Measurements from ENCODE around the gene EHMT2.
"Not testable (repeated sequence)": the region's sequence is repeated elsewhere in the genome, so short reads cannot be mapped to it uniquely, and the experiment has no call there.

The EHMT2 gene

DNA sequence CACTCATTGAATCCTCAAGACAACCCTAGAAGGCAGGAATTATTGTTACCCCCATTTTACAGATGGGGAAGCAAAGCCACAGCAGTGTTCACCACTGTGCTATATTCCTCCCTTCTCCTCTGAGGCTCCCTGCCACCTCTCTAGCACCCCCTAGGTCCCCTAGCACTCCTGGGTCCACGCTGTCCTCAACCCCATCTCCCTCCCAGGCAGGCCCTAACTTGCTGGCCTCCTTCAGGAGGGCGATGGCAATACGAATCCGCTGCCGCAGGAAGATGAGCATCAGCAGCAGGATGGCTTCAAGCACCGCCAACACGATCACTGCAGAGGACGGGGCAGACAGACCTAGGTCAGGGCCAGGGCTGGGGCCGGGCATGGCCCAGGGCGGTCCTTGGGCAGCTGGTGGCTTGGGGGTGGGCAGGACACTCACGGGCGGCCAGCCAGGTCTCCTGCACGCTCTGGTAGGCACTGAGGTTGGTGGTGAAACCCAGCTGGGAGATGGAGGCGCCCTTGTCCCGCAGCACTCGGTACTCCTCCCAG is 27.0 kb downstream of the EHMT2 start:
- DNase-seq (ENCODE audit: low spot score), result peak; percentile 50

GRCh38 chr6:31869343-31869742 is 28.2 kb downstream of the EHMT2 start:
- no peak for DNase-seq (ENCODE audit: low spot score)

DNA sequence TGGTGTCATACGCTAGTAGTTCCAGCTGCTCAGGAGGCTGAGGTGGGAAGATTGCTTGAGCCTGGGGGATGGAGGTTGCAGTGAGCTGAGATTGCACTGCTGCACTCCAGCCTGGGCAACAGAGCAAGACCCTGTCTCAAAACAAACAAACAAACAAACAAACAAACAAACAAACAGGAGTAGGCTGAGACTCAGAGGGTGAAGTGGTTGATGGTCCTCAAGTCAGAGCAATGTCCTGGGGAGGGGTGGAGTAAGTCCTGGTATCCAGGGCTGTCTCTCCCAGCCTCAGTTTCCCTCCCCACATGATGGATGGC is 28.9 kb downstream of the EHMT2 start:
- DNase-seq (ENCODE audit: low spot score), result not testable (repeated sequence)

DNA sequence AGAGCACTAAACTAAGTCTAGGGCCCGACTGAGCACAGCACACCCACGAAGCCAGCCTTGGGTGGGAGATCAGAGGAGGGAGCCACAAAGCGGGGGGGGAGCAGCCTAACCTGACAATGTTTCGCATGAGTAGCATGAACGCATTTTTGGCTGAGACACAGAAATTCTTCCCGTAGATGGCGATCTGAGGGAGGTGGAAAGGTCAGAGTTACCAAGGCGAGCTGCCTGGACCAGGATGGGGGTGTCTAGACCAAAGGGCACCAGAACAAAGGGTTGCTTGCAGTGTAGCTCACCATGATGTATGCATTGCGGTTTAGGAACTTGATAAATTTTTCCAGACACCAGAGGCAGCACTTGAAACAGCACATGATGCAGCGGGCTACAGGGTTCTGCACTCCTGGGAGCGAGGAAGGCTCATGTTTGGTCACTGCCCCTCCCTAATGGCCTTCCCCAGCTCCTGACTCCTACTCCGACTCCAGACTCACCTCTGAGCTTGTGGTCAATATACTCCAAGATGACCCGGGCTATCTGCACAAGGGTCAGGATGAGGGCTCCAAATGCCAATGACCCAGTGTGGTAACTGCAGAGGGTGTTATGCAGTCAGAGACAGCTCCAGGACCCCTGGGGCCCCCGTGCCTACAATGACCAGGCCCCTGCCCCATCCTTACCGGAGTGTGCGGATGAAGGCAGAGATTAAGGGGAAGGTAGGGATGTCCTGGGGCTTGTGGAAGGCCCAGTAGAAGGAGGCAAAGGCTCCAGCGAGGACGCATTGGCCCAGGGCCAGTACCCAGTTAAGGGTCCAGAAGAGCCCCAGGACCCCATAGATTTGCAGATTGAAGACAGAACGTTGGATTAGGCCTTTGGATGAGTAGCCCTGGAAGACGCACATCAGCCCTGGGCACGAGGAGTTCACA is 32.0 kb downstream of the EHMT2 start:
- DNase-seq (ENCODE audit: low spot score), result no peak

GRCh38 chr6:31864818-31865204 is 32.7 kb downstream of the EHMT2 start:
- no peak for DNase-seq (ENCODE audit: low spot score)

DNA sequence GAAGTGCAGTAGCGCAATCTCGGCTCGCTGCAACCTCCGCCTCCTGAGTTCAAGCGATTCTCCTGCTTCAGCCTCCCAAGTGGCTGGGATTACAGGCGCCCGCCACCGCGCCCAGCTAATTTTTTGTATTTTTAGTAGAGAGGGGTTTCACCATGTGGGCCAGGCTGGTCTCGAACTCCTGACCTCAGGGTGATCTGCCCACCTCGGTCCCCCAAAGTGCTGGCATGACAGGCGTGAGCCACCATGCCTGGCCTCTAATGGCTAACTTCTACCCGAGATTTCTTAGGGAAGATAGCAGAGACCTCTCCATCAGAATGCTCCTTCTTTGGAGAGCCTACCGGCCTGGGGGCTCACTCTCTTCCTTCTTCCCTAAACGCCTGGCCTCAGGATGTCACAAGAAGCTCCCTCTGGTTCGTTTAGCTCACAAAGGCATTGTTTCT is 33.4 kb downstream of the EHMT2 start:
- not testable (repeated sequence) for DNase-seq (ENCODE audit: low spot score)

- peak; percentile 100 for DNase-seq (ENCODE audit: low spot score)
These were observed 34.9 kb downstream of the EHMT2 start, which contains the start of gene NEU1 for GRCh38 chr6:31862344-31863235. NEU1 (minus strand) TSS chr6:31862821; CDS start chr6:31862776, 45 bp downstream.

- no peak for DNase-seq (ENCODE audit: low spot score)
These were observed 35.6 kb downstream of the EHMT2 start for GRCh38 chr6:31861919-31862343.

DNA sequence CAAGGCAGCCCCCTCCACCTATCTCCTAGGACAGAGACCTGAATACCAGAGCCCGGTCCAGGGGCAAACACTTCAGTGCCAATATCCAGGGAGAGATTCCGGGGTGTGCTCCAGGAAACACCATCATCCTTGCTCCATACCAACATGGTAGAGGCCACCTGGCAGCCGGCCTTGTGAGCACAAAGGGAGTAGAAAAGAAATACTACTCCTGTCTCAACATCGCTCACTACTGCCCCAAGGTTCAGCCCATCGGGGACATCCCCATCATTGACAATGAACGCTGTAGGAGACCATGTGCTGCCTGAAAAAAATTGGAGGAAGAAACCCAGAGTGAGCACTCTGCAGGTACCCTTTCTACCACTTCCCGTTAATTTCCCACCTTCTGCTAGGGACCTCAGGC is 36.3 kb downstream of the EHMT2 start:
- DNase-seq (ENCODE audit: low spot score), result no peak

- DNase-seq (ENCODE audit: low spot score), result no peak
These were observed 37.1 kb downstream of the EHMT2 start for GRCh38 chr6:31860349-31860748.

GRCh38 chr6:31859923-31860322 is 37.6 kb downstream of the EHMT2 start:
- no peak for DNase-seq (ENCODE audit: low spot score)

- no peak for DNase-seq (ENCODE audit: low spot score)
These were observed 38.8 kb downstream of the EHMT2 start for GRCh38 chr6:31858707-31859106.

DNA sequence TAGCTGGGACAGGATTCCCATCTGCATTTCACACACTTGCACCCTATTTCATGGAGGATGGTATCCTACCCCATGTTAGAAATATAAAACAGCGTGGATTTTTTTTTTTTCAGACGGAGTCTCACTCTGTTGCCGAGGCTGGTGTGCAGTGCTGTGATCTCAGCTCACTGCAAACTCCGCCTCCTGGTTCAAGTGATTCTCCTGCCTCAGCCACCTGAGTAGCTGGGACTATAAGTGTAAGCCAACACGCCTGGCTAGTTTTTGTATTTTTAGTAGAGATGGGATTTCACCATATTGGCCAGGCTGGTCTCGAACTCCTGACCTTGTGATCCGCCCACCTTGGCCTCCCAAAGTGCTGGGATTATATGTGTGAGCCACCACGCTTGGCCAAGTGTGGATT is 39.7 kb downstream of the EHMT2 start:
- not testable (repeated sequence) for DNase-seq (ENCODE audit: low spot score)

DNA sequence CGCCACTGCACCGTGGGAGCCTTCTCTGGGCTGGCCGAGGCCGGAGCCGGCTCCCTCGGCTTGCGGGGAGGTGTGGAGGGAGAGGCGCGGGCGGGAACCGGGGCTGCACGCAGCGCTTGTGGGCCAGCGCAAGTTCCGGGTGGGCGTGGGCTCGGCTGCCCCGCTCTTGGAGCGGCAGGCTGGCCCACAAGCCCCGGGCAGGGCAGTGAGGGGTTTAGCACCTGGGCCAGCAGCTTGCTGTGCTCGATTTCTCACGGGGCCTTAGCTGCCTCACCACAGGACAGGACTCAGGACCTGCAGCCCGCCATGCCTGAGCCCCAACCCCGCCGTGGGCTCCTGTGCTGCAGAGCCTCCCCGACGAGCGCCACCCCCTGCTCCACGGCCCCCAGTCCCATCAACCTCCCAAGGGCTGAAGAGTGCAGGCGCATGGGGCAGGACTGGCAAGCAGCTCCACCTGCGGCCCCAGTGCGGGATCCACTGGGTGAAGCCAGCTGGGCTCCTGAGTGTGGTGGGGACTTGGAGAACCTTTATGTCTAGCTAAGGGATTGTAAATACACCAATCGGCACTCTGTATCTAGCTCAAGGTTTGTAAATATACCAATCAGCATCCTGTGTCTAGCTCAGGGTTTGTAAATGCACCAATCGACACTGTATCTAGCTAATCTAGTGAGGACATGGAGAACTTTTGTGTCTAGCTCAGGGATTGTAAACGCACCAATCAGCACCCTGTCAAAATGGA is 45.3 kb downstream of the EHMT2 start:
- not testable (repeated sequence) for DNase-seq (ENCODE audit: low spot score)

DNA sequence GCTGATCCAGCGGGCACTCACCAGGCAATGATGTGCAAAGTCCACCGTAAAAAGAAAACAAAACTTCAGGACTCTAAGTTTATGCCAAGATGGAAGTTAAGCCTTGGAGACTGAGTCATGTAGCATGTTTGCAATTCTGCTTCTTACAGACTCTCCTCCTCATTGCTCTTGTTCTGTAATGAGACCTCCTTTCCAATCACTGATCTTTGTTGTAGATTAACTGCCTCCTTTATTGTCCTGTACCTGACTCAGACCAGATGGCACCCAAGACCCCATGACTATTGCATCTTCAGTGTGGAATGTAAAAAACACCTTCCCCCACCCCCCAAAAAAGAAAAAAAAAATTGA is 46.0 kb downstream of the EHMT2 start:
- no peak for DNase-seq (ENCODE audit: low spot score)

GRCh38 chr6:31850765-31851484 is 46.6 kb downstream of the EHMT2 start:
- DNase-seq (ENCODE audit: low spot score), result no peak

DNA sequence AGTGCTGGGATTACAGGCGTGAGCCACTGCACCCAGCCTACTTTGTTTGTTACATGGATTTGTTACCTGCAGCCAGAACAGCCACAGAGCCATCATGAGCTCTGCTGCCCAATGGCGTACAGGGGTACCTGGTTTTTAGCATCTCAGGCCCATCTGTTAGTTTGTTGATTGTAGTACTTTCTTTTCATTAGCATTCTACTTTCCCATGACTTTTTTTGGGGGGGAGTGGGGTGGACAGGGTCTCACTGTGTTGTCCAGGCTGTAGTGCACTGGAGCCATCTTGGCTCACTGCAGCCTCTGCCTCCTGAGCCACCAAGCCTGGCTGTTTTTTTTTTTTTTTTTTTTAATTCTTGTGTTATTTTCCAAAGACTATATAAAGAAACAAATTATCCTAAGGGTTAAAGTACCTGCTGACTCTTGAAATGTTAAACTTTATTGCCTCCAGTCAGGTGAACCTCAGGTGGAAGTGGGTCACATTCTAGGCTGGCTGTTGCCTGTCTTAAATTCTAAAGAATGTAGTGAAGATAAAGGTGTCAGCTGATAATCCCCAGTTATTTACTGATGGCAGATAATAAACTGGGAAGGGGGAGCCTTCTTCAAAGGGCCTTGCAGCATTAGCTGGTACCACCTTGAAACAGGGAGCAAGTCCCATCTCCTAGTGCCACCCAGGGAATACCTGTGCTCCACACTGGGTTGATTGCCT is 50.1 kb downstream of the EHMT2 start:
- no peak for DNase-seq (ENCODE audit: low spot score)

DNA sequence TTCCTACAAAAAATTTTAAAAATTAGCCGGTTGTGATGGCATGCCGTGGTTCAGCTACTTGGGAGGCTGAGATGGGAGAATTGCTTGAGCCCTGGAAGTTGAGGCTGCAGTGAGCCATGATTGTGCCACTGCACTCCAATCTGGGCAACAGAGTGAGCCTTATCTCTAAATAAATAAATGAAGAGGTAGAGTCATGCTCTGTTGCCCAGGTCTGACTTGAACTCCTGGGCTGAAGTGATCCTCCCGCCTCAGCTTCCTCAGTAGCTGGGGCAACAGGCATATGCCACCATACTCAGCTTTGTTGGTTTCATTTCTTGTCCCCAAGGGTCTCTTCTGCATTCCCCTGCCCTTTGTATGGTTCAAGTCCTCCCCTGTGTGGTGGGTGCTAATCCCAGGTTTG is 53.0 kb downstream of the EHMT2 start:
- DNase-seq (ENCODE audit: low spot score), result no peak

- no peak for DNase-seq (ENCODE audit: low spot score)
These were observed 55.4 kb downstream of the EHMT2 start for GRCh38 chr6:31842053-31842452.

DNA sequence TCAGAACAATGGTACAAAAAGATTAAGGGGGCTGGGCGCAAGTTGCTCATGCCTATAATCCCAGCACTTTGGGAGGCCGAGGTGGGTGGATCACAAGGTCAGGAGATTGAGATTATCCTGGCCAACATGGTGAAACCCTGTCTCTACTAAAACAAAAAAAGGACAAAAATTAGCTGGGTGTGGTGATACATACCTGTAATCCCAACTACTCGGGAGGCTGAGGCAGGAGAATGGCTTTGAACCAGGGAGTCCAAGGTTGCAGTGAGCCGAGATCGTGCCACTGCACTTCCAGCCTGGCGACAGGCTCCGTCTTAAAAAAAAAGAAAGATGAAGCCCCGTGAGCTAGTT is 57.7 kb downstream of the EHMT2 start:
- not testable (repeated sequence) for DNase-seq (ENCODE audit: low spot score)

- no peak for DNase-seq (ENCODE audit: low spot score)
These were observed 58.5 kb downstream of the EHMT2 start for GRCh38 chr6:31838968-31839367.

Measured in iPS-NIHi11 (cell line).